Prostate gland (tissue), 2 donors: ENCODE data around the gene SLC44A5.

ENCODE experiments used
- CTCF ChIP-seq, 4 experiments: fragments of 200-600 bp in 2 of 4; fragments of 450-650 bp in 2 of 4; sonication (generic) in 2 of 4; IDR thresholded peaks; 1 replicate in 3 of 4; 2 replicates in 1 of 4; pipeline ENCODE4 v1.5.1; 2016 to 2019; ENCODE audit warnings: antibody characterized with exemption in 4 of 4, mild to moderate bottlenecking in 2 of 4, moderate library complexity in 2 of 4
- POLR2A ChIP-seq: fragments of 450-650 bp; IDR thresholded peaks from one replicate; pipeline ENCODE4 v1.6.1; 2016; ENCODE audit warnings: antibody characterized with exemption, mild to moderate bottlenecking

- TF ChIP-seq CTCF (IDR thresholded peaks at IDR 0.05): no peak
- no peak for TF ChIP-seq POLR2A
Measured at GRCh38 chr1:75529488-75529887, 81.4 kb downstream of the SLC44A5 start.
